A549 (cell line): Measurements from ENCODE around the gene PAK4. TPM values are rescaled to one million over a fixed set of nuclear protein-coding genes. Genes with fewer than 3 reads are reported as not detected.

ENCODE experiments used
- ATAC-seq, 2 experiments: fragments of 200-7000 bp in 1 of 2; fragments of >200 bp in 1 of 2; cut with Nextera tagmentation in 1 of 2; cut with Tn5 transposase in 1 of 2; 3 replicates each; pipeline versions ENCODE4 v1.8.0 to v1.9.1; 2018 to 2020; ENCODE audit warnings: mild to moderate bottlenecking in 1 of 2, moderate library complexity in 1 of 2
- CTCF ChIA-PET: fragments of 300-600 bp; sonication (Branson Sonifier 250); formaldehyde crosslinking; extraction: SDS; loops from one replicate; lab custom pipeline; 2021; ENCODE audit warnings: antibody characterized with exemption, inconsistent platforms; lab: Yijun Ruan, JAX
- POLR2A ChIA-PET: fragments of 350-600 bp; formaldehyde crosslinking; extraction: SDS; loops from one replicate; lab custom pipeline; 2021; ENCODE audit warnings: antibody characterized with exemption, inconsistent platforms; lab: Yijun Ruan, JAX
- DNase-seq, 2 experiments: peaks; one replicate each; pipeline versions ENCODE4 v3.0.0 to v3.0.0-alpha.2; 2011 to 2016; ENCODE audit warnings: low read depth in 1 of 2, low spot score in 1 of 2
- FAIRE-seq: peaks from 2 replicates; lab custom pipeline; 2011; peaks lifted over from hg19 to GRCh38; lab: Jason Lieb, UNC
- H3K27ac ChIP-seq, 2 experiments: fragments of >200 bp; sonication (Bioruptor Twin); formaldehyde crosslinking; 3 replicates each; pipeline ENCODE4 v1.5.1; 2016 to 2017
- H3K4me1 ChIP-seq: fragments of >200 bp; sonication (Bioruptor Twin); formaldehyde crosslinking; 3 replicates; pipeline ENCODE4 v1.6.1; 2016
- H3K4me2 ChIP-seq: fragments of >200 bp; sonication (Bioruptor Twin); formaldehyde crosslinking; 3 replicates; pipeline ENCODE4 v1.6.1; 2016
- H3K4me3 ChIP-seq: fragments of >200 bp; sonication (Bioruptor Twin); formaldehyde crosslinking; 3 replicates; pipeline ENCODE4 v1.5.1; 2016
- H3K9me3 ChIP-seq: fragments of >200 bp; sonication (Bioruptor Twin); formaldehyde crosslinking; 3 replicates; pipeline ENCODE4 v1.6.1; 2016
- CBX2 ChIP-seq: fragments of 200-600 bp; sonication (generic); IDR thresholded peaks from 2 replicates; pipeline ENCODE4 v1.6.1; 2016; ENCODE audit warnings: low read depth, mild to moderate bottlenecking, borderline replicate concordance
- CBX8 ChIP-seq: fragments of 200-600 bp; sonication (generic); IDR thresholded peaks from 2 replicates; pipeline ENCODE4 v1.6.1; 2016
- CEBPB ChIP-seq, 2 experiments: fragments of >200 bp in 1 of 2; sonication (Bioruptor Twin) in 1 of 2; formaldehyde crosslinking in 1 of 2; IDR thresholded peaks; 2 replicates each; pipeline ENCODE4 v1.6.1; 2012 to 2016
- CHD2 ChIP-seq: fragments of 150-350 bp; IDR thresholded peaks from 2 replicates; pipeline ENCODE4 v1.6.1; 2014; ENCODE audit warnings: low read length; ENCODE audit not compliant: partially characterized antibody
- CHD4 ChIP-seq: fragments of 200-600 bp; sonication (generic); IDR thresholded peaks from 2 replicates; pipeline ENCODE4 v1.6.1; 2016; ENCODE audit warnings: antibody characterized with exemption, mild to moderate bottlenecking, borderline replicate concordance
- EHF ChIP-seq: fragments of 250-450 bp; sonication (Bioruptor Pico); IDR thresholded peaks from 2 replicates; pipeline ENCODE4 v1.5.0; 2020; ENCODE audit warnings: mild to moderate bottlenecking
- EP300 ChIP-seq, 2 experiments: fragments of >200 bp; sonication (Bioruptor Twin); formaldehyde crosslinking; IDR thresholded peaks; 2 replicates in 1 of 2; 3 replicates in 1 of 2; pipeline ENCODE4 v1.6.1; 2016 to 2017
- ESRRA ChIP-seq: fragments of 150-350 bp; IDR thresholded peaks from 2 replicates; pipeline ENCODE4 v1.6.1; 2014; ENCODE audit warnings: mild to moderate bottlenecking, low read length, borderline replicate concordance
- HDAC2 ChIP-seq: fragments of 200-600 bp; sonication (generic); IDR thresholded peaks from 2 replicates; pipeline ENCODE4 v1.6.1; 2016
- HOXA7 ChIP-seq: fragments of 250-450 bp; sonication (Bioruptor Pico); IDR thresholded peaks from 2 replicates; pipeline ENCODE4 v1.5.0; 2020; ENCODE audit warnings: mild to moderate bottlenecking, moderate library complexity
- HOXB13 ChIP-seq: fragments of 250-450 bp; sonication (Bioruptor Pico); IDR thresholded peaks from 2 replicates; pipeline ENCODE4 v1.5.0; 2020; ENCODE audit warnings: low read depth, mild to moderate bottlenecking, moderate library complexity
- HOXB5 ChIP-seq: fragments of 250-450 bp; sonication (Bioruptor Pico); IDR thresholded peaks from 2 replicates; pipeline ENCODE4 v1.5.0; 2020; ENCODE audit warnings: mild to moderate bottlenecking, moderate library complexity
- JUN ChIP-seq, 2 experiments: fragments of >200 bp; sonication (Bioruptor Twin); formaldehyde crosslinking; IDR thresholded peaks; 2 replicates in 1 of 2; 3 replicates in 1 of 2; pipeline ENCODE4 v1.6.1; 2016 to 2017
- MAZ ChIP-seq: fragments of 150-350 bp; IDR thresholded peaks from 2 replicates; pipeline ENCODE4 v1.6.1; 2014; ENCODE audit warnings: antibody characterized with exemption, low read depth, low read length, borderline replicate concordance
- MYC ChIP-seq: IDR thresholded peaks from 2 replicates; pipeline ENCODE4 v1.6.1; 2012; ENCODE audit warnings: mild to moderate bottlenecking, inconsistent platforms, low read length, improper control_type of control experiment, borderline replicate concordance
- NR3C1 ChIP-seq: fragments of >200 bp; sonication (Bioruptor Twin); formaldehyde crosslinking; IDR thresholded peaks from 3 replicates; pipeline ENCODE4 v1.6.1; 2017
- PBX3 ChIP-seq: IDR thresholded peaks from 2 replicates; pipeline ENCODE4 v1.6.1; 2012
- PHF8 ChIP-seq: fragments of 200-600 bp; sonication (generic); IDR thresholded peaks from 2 replicates; pipeline ENCODE4 v1.6.1; 2016; ENCODE audit warnings: low read depth, mild to moderate bottlenecking, antibody characterized with exemption, moderate library complexity, borderline replicate concordance
- POLR2A ChIP-seq: IDR thresholded peaks from 2 replicates; pipeline ENCODE4 v1.6.1; 2012; ENCODE audit warnings: mild to moderate bottlenecking, low read length
- POLR2AphosphoS2 ChIP-seq: conservative IDR thresholded peaks from 2 replicates; pipeline ENCODE4 v1.6.1; 2012; ENCODE audit warnings: low read length, improper control_type of control experiment, inconsistent platforms
- RAD21 ChIP-seq, 2 experiments: fragments of >200 bp in 1 of 2; sonication (Bioruptor Twin) in 1 of 2; formaldehyde crosslinking in 1 of 2; IDR thresholded peaks in 1 of 2; conservative IDR thresholded peaks in 1 of 2; 2 replicates in 1 of 2; 3 replicates in 1 of 2; pipeline ENCODE4 v1.6.1; 2012 to 2018; ENCODE audit warnings: inconsistent platforms in 1 of 2
- RARB ChIP-seq: fragments of 250-450 bp; sonication (Bioruptor Pico); IDR thresholded peaks from 2 replicates; pipeline ENCODE4 v1.8.0; 2021; ENCODE audit warnings: mild to moderate bottlenecking, moderate library complexity
- RCOR1 ChIP-seq: fragments of 150-350 bp; IDR thresholded peaks from 2 replicates; pipeline ENCODE4 v1.6.1; 2014; ENCODE audit warnings: antibody characterized with exemption, low read length, low read depth
- RFX5 ChIP-seq: fragments of 450-650 bp; IDR thresholded peaks from 2 replicates; pipeline ENCODE4 v1.7.1; 2014; ENCODE audit warnings: antibody characterized with exemption, mild to moderate bottlenecking, moderate library complexity
- SMC3 ChIP-seq: fragments of >200 bp; sonication (Bioruptor Twin); formaldehyde crosslinking; IDR thresholded peaks from 3 replicates; pipeline ENCODE4 v1.6.1; 2018; ENCODE audit warnings: inconsistent platforms
- SREBF2 ChIP-seq: fragments of 450-650 bp; IDR thresholded peaks from 2 replicates; pipeline ENCODE4 v1.6.1; 2014; ENCODE audit warnings: mild to moderate bottlenecking, moderate library complexity
- TFCP2L1 ChIP-seq: fragments of 250-450 bp; sonication (Bioruptor Pico); IDR thresholded peaks from 2 replicates; pipeline ENCODE4 v1.5.0; 2021; ENCODE audit warnings: mild to moderate bottlenecking
- TP53 ChIP-seq: fragments of 250-450 bp; sonication (Bioruptor Pico); IDR thresholded peaks from 2 replicates; pipeline ENCODE4 v1.5.0; 2021; ENCODE audit warnings: mild to moderate bottlenecking, moderate library complexity
- ZC3H11A ChIP-seq: fragments of 450-650 bp; IDR thresholded peaks from 2 replicates; pipeline ENCODE4 v1.6.1; 2014; ENCODE audit warnings: antibody characterized with exemption, mild to moderate bottlenecking
- ZNF302 ChIP-seq: fragments of 250-450 bp; sonication (Bioruptor Pico); IDR thresholded peaks from 2 replicates; pipeline ENCODE4 v1.9.0; 2021; ENCODE audit warnings: inconsistent platforms, mild to moderate bottlenecking, moderate library complexity
- WGBS: methylation state at CpG from one replicate; pipeline ENCODE4 v1.1.6; 2017; ENCODE audit errors: missing lambda C conversion rate; 5-methylcytosine and 5-hydroxymethylcytosine counted together
- polyA plus RNA-seq, 4 experiments: library from polyadenylated mRNA; depleted of rRNA in 3 of 4; stranded (reverse); fragments of >200 nt; fragmentation: RNase III in 1 of 4; extraction: RNeasy Plus Mini Kit Qiagen cat#74134 plus additional on column Dnase treatment in 1 of 4; gene quantifications; 2 replicates in 3 of 4; 3 replicates in 1 of 4; pipeline ENCODE4 v1.2.3, GENCODE V29; 2011 to 2017
- TF ChIP-seq, protein P1 (sequence below): fragments of 450-650 bp; IDR thresholded peaks from 2 replicates; pipeline ENCODE4 v1.6.1; 2014; ENCODE audit warnings: antibody characterized with exemption
- TF ChIP-seq, protein P2 (sequence below): fragments of >200 bp; sonication (Bioruptor Twin); formaldehyde crosslinking; IDR thresholded peaks from 3 replicates; pipeline ENCODE4 v1.5.1; 2016
- TF ChIP-seq, protein P3 (sequence below): IDR thresholded peaks from 2 replicates; pipeline ENCODE4 v1.6.1; 2012
- TF ChIP-seq, protein P4 (sequence below): fragments of 250-450 bp; sonication (Bioruptor Pico); IDR thresholded peaks from 2 replicates; pipeline ENCODE4 v1.5.0; 2020; ENCODE audit warnings: low read depth, mild to moderate bottlenecking, moderate library complexity

The PAK4 gene
- polyA plus RNA-seq, 2 of the 4 experiments (the other 2 are of a cell fraction): 42.9 to 84.2 TPM

- no peak for FAIRE-seq
- TF ChIP-seq TP53 (CRISPR knock-in tag) (no peak), HOXA7 (CRISPR knock-in tag) (peak; percentile 19; the same call in 1 of the 2 replicates)
- Histone ChIP-seq H3K4me1 (peaks cover 11% of the 10 kb centered on the region; the same call in 2 of the 3 replicates), H3K4me3 (no peak overlapping the region), H3K9me3 (no peaks in the 10 kb centered on the region), H3K4me2 (no peak overlapping the region), H3K27ac (no peak overlapping the region)
- DNase-seq: no peak
- 87% methylated on average over 8 of the region's 8 CpGs for WGBS
- ATAC-seq: no peak
- ChIA-PET CTCF (interaction anchor here (0.6 to 4.3 kb wide), 43 partner anchors 10 to 256 kb away, joined by 3 to 55 read pairs (median 5); partner anchors contain the start of genes IFNL1, MRPS12, NCCRP1 and SARS2), POLR2A (no interaction called here)
These were observed 60.8 kb downstream of the PAK4 start for GRCh38 chr19:39186391-39186790.

- no peak for DNase-seq
- peak; percentile 35 to 45 for ATAC-seq
- H3K9me3 ChIP-seq: no peaks in the 10 kb centered on the region
- peak overlapping the region in 1 of 2 experiments; percentile 31; a peak in 3 of 6 replicates for H3K27ac ChIP-seq
- H3K4me3 ChIP-seq: no peak overlapping the region
- H3K4me2 ChIP-seq: no peak overlapping the region
- no peak for FAIRE-seq
- peaks cover 11% of the 10 kb centered on the region; the same call in 2 of the 3 replicates for H3K4me1 ChIP-seq
- POLR2A ChIA-PET: no interaction called here
- 52% methylated on average over 8 of the region's 8 CpGs for WGBS
- CTCF ChIA-PET: interaction anchor here (0.6 to 4.3 kb wide), 49 partner anchors 8 to 242 kb away, joined by 3 to 55 read pairs (median 5); partner anchors contain the start of genes FBXO17, IFNL1, NCCRP1 and SYCN
- TF ChIP-seq HOXB5 (no peak), POLR2A (peak; percentile 9; the same call in 1 of the 2 replicates), RAD21 (conservative IDR thresholded peaks at IDR 0.05 in 1 of 2, IDR thresholded peaks at IDR 0.05 in 1 of 2) (no peak; a peak in 1 of 5 replicates), CEBPB (IDR thresholded peaks at IDR 0.05) (no peak), HDAC2 (no peak), NR3C1 (no peak), RARB (no peak), MYC (no peak), SREBF2 (no peak), EHF (CRISPR knock-in tag) (no peak), JUN (IDR thresholded peaks at IDR 0.05) (no peak; a peak in 1 of 5 replicates), CBX2 (no peak), POLR2AphosphoS2 (0 out of 2 replicates have a peak, but pooled peaks have one; percentile 62), TFCP2L1 (no peak), SMC3 (no peak; the same call in 1 of the 3 replicates), RFX5 (no peak), PBX3 (no peak), RCOR1 (no peak), CBX8 (no peak), ZC3H11A (no peak), EP300 (IDR thresholded peaks at IDR 0.05) (no peak), TP53 (CRISPR knock-in tag) (no peak; the same call in 1 of the 2 replicates), CHD4 (no peak), MAZ (no peak), PHF8 (no peak), HOXB13 (CRISPR knock-in tag) (no peak), CHD2 (no peak), ZNF302 (CRISPR knock-in tag) (no peak), ESRRA (no peak)
- TF ChIP-seq, protein P1, sequence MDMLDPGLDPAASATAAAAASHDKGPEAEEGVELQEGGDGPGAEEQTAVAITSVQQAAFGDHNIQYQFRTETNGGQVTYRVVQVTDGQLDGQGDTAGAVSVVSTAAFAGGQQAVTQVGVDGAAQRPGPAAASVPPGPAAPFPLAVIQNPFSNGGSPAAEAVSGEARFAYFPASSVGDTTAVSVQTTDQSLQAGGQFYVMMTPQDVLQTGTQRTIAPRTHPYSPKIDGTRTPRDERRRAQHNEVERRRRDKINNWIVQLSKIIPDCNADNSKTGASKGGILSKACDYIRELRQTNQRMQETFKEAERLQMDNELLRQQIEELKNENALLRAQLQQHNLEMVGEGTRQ: no peak
- TF ChIP-seq, protein P2, sequence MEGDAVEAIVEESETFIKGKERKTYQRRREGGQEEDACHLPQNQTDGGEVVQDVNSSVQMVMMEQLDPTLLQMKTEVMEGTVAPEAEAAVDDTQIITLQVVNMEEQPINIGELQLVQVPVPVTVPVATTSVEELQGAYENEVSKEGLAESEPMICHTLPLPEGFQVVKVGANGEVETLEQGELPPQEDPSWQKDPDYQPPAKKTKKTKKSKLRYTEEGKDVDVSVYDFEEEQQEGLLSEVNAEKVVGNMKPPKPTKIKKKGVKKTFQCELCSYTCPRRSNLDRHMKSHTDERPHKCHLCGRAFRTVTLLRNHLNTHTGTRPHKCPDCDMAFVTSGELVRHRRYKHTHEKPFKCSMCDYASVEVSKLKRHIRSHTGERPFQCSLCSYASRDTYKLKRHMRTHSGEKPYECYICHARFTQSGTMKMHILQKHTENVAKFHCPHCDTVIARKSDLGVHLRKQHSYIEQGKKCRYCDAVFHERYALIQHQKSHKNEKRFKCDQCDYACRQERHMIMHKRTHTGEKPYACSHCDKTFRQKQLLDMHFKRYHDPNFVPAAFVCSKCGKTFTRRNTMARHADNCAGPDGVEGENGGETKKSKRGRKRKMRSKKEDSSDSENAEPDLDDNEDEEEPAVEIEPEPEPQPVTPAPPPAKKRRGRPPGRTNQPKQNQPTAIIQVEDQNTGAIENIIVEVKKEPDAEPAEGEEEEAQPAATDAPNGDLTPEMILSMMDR: peak; percentile 21; the same call in 2 of the 3 replicates
- TF ChIP-seq, protein P3, sequence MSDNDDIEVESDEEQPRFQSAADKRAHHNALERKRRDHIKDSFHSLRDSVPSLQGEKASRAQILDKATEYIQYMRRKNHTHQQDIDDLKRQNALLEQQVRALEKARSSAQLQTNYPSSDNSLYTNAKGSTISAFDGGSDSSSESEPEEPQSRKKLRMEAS: 0 out of 2 replicates have a peak, but pooled peaks have one; percentile 2
- TF ChIP-seq, protein P4, sequence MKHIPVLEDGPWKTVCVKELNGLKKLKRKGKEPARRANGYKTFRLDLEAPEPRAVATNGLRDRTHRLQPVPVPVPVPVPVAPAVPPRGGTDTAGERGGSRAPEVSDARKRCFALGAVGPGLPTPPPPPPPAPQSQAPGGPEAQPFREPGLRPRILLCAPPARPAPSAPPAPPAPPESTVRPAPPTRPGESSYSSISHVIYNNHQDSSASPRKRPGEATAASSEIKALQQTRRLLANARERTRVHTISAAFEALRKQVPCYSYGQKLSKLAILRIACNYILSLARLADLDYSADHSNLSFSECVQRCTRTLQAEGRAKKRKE (CRISPR knock-in tag): no peak
These were observed 62.0 kb downstream of the PAK4 start for GRCh38 chr19:39187552-39187943.
